Activated naive CD4-positive, alpha-beta T cell treated with Interleukin-2 at 50 U/mL for 16 hours (primary cell): ENCODE measurements around the gene COQ7.

Source experiments
- DNase-seq: peaks from one replicate; pipeline ENCODE4 v3.0.0-alpha.2; 2020

Gene COQ7

GRCh38 chr16:19086322-19087199 is 19.1 kb downstream of the COQ7 start:
- DNase-seq = peak; percentile 80

GRCh38 chr16:19088341-19088916 is 21.0 kb downstream of the COQ7 start:
- no peak for DNase-seq

- DNase-seq = no peak
Observed at GRCh38 chr16:19089410-19089955, 22.1 kb downstream of the COQ7 start.

GRCh38 chr16:19090916-19091315 is 23.5 kb downstream of the COQ7 start:
- no peak for DNase-seq

- no peak for DNase-seq
Observed at GRCh38 chr16:19092653-19093410, 25.4 kb downstream of the COQ7 start.

- DNase-seq = no peak
Observed at GRCh38 chr16:19093631-19094541, 26.5 kb downstream of the COQ7 start.

- no peak for DNase-seq
Observed at GRCh38 chr16:19094542-19095365, 27.3 kb downstream of the COQ7 start.

- no peak for DNase-seq
Observed at GRCh38 chr16:19095654-19096053, 28.2 kb downstream of the COQ7 start.

- DNase-seq = no peak
Observed at GRCh38 chr16:19098173-19098572, 30.8 kb downstream of the COQ7 start.

GRCh38 chr16:19102187-19102872 is 34.9 kb downstream of the COQ7 start:
- DNase-seq = no peak

- DNase-seq = no peak
Observed at GRCh38 chr16:19104607-19105006, 37.2 kb downstream of the COQ7 start.

GRCh38 chr16:19105131-19105530 is 37.7 kb downstream of the COQ7 start:
- DNase-seq = no peak

GRCh38 chr16:19105891-19106624 is 38.6 kb downstream of the COQ7 start:
- no peak for DNase-seq

- no peak for DNase-seq
Observed at GRCh38 chr16:19106625-19107020, 39.2 kb downstream of the COQ7 start.

- no peak for DNase-seq
Observed at GRCh38 chr16:19108409-19109287, 41.2 kb downstream of the COQ7 start.

GRCh38 chr16:19109288-19109664 is 41.9 kb downstream of the COQ7 start:
- DNase-seq = no peak

- no peak for DNase-seq
Observed at GRCh38 chr16:19110537-19111360, 43.3 kb downstream of the COQ7 start.

GRCh38 chr16:19112099-19112407 is 44.6 kb downstream of the COQ7 start:
- DNase-seq = no peak
